T-helper 22 cell (primary cell): ENCODE results near the gene ACAP3.
A peak's percentile ranks its signal among the peaks of the same experiment; 100 is the strongest.

Experiments used
- DNase-seq: peaks from one replicate; pipeline ENCODE4 v3.0.0-alpha.2; 2020; ENCODE audit warnings: low read depth

The ACAP3 gene

DNA sequence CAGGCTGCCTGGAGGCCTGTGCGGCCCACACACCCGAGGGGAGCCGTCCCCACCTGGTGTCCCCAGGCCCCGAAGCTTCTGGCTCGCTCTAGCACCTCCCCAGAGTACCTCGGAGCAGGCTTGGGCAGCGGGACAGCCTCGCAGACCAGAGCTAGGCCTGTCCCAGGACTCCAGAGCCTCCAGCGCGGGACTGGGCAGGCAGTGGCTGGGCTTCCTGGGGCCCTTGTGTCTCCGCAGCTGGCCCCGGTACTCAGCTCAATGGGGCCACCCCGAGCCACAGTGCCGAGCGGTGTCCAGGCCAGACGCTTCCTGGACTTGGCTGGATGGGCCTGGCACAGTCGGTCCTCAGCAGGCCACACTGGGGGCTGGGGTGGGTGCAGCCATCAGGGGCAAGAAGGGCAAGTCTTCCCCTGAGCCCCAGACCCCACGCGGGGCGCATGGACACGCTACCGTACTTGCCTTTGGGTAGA lies 22.6 kb downstream of the ACAP3 start:
- no peak for DNase-seq

DNA sequence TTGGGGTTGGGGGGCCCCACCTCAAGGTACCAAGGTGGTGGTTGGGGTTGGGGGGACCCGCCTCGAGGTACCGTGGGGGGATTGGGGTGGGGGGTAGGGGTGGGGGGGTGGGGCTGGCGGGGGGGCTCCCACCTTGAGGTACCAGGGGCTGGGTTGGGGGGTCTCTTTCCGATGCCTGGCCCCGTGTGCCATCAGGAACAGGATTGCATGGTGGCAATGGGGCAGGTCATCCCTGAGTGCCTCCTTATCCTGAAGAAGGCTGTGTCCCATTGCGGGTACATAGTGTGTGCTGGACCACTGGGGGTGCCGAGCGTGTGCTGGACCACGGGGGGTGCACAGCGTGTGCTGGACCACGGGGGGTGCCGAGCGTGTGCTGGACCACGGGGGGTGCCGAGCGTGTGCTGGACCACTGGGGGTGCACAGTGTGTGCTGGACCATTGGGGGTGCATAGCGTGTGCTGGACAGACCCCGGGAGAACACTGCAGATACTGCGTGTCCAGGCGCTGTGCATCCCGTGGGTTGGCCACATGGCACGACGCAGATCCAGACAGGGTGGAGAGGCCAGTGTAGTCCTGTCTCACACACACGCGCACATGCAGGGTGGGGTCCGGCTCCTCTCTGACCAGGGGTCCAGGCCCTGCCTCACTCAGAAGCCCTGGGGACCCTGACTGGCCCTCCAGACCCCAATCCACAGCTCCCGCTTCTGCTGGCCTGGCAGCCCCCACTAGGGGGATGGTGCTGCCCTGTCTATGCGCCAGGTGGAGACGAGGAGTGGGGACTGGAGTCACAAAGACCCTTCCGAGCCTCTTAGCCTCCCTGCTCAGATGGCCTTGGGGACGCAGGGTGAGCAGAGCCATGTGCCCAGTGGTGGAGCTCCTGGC lies 23.3 kb downstream of the ACAP3 start:
- DNase-seq = no peak

DNA sequence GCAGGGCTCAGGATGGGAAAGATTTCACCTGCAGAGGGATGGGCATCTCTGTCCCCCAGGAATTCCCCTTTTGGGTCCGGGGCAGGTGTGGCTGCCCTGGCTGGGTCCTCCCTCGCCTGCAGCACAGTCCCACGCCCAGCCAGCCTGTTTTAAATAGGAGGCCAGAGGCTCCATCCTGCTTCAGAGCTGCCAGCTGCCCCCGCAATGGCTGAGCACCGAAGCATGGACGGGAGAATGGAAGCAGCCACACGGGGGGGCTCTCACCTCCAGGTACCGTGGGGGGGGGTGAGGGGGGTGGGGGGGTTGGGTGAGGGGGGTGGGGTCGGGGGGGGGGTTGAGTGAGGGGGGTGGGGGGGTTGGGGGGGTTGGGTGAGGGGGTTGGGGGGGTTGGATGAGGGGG lies 23.9 kb downstream of the ACAP3 start:
- no peak for DNase-seq

DNA sequence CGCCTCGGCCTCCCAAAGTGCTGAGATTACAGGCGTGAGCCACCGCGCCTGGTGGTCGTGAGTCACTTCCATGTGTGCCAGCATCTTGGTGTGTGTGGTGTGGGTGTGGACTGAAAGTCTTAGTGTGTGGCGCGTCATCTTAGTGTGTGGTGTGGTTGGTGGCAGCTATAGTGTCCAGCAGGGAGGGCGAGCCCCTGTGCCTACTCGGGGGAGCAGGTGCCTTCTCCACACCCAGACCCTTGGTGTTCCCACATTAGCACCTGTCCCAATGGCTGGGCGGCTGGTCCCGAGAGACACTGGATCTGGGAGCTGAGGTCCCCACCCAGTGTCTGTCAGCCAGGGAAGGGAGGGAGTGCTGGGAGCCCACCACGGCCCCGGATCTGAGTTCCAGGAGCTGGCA lies 24.7 kb downstream of the ACAP3 start:
- DNase-seq = no peak

DNA sequence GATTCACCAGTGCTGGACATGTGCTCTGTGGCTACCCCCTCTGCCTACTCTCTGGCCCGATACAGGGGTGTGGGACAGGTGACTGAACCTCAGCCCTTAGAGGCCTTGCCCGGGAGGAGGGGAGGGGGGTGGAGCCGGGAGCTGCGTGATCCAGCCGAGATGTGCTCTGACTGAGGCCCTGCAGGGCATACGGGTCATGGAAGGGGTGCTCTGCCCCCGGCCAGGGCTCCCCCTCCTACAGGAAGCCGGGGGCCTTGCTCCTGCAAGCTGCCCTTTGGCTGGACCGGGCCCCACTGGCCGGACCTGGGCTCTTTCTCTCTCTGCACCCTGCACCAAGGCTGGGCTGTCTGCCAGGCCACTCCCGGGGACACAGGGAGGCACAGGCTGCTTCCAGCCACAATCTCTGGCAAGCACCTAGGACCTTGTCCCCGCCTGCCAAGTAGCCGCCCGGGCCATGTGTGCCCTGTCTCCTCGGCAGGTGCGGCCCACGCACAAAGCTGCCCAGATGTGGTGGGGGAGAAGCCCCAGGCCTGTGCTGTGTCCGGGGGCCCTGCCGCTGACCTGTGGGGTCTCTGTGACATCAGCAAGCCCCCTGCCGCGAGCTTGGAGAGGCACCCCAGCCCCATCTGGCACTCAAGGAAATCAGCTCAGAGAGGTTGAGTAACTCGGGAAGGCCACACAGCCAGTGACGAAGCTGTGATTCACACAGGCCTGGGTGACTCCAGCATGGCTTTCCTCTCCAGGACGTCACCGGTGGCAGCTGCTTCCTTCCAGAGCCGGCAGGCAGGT lies 26.0 kb downstream of the ACAP3 start:
- no peak for DNase-seq

DNA sequence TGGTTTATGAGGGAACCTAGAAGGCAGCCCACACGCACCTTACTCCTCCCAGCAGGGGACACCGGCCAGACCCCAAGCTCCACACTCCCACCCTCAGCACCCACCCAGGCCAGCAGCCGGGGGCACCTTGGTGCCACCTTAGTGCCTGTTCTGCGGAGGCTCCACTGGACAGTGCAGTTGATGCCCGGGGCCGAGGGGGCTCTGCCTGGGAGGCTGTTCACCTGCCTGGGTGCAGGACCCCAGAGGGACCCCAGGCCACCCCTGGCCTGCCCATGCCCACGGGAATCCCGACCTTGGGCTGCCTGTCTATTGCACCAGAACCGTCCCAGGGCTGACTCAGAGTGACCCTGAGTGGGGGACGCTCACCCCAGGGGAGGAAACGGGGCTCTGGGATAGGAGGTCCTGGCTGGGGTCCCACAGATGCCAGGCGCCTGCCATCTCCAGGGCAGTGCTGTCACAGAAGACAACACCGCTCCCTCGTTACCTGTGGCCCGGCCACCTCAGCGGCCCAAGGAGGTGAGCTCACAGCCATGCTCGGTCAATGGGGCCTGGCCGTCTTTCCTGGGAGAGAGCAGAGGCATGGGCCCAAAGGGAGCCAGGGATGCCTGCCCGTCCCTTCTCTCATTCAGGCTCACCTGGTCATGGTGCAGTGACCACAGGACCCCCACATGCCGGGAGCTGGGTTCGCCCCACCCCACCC lies 26.8 kb downstream of the ACAP3 start:
- no peak for DNase-seq

DNA sequence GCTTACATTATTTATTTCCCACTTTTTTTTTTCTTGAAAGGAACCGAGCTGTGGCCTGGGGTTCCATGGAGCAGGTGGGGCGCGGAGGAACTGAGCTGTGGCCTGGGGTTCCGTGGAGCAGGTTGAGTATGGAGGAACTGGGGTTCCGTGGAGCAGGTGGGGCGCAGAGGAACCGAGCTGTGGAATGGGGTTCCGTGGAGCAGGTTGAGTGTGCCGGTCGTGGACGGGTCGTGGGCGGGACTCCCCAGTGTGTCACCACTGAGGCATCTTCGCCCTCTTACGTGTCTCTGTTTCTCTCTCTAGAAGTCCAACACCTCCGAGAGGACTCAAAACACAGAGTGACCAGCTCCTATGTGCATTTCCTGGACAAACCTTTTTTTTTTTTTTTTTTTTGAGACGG lies 28.7 kb downstream of the ACAP3 start:
- DNase-seq = no peak

DNA sequence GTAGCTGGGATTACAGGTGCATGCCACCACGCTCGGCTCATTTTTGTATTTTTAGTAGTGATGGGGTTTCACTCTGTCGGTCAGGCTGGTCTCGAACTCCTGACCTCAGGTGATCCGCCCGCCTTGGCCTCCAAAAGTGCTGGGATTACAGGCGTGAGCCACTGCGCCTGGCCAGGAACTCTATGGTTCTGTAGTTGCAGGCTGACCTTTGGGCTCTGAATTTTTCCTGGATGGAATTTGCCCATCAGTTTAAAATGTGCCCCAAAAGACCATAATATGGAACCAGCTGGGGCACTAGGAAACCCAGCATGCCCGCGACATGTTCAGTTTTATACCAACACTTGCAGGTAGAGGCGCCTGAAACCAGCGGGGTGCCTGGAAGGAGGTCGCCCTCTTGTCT lies 29.1 kb downstream of the ACAP3 start:
- no peak for DNase-seq

DNA sequence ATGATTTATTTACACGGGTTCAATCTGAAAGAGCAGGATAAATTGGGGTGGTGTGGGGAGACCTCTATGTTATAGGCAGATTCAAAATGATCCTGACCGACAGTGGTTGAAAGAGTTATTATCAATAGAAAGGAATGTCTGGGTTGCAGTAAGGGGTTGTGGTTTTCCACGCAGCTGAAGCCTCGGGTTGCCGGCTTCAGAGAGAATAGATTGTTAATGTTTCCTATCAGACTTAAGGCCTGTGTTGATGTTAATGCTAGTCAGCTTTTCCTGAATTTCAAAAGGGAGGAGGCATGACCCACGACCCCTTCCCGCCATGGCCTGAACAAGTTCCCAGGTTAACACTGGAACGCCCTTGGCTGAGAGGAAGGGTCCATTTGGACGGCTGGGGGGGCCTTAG lies 31.9 kb downstream of the ACAP3 start:
- no peak for DNase-seq

DNA sequence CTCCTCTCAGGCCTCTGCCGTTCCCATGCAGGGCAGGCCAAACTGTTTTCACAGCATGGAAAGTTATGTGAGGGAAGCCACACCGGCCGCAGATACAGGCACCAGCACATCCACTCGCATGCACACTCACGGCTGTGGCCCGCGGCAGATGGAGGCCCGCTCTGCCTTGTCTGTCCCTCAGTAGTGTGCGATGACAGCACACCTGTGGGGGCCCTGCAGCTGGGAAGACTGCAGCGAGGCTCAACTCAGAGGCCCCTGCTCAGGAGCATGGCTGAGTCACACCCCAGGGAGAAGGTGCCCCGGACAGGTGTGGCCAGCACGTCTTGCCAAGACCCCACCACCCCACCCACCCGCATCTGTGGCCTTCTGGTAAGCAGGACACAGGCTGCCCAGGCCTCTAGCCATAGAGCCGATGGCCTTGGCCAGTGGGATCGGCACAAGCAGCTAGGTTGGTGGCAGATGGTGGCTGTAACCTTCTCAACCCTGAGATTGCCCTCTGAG lies 32.7 kb downstream of the ACAP3 start:
- no peak for DNase-seq

DNA sequence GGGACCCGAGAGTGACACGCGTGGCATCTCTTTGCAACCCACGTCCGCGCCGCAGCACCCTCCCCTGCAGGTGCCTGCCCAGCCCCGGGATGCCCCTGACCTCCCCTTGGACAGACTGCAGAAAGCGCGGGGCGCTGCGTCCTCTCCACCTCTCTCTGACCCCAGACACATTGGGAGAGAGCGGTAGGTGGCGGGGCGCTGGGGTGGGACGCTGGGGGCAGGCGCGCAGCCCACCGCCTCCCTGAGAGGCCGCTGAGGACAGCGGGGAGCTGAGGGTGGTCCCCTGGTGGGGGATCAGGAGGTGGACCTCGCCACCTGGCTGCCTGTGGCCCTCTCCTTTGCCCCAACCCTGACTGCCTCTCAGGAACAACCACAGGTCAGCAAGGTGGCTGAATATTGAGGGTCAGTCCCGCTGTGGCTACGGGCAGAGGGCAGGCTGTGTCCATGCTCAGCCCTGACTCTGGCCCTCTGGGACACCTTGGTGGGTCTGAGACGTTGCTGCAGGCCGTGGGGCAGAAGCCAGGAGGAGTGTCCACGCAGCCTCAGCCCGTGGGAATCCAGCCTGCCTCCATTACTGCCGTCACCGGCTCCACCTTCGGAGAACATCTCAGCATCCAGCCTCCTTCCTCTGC lies 33.3 kb downstream of the ACAP3 start:
- no peak for DNase-seq

DNA sequence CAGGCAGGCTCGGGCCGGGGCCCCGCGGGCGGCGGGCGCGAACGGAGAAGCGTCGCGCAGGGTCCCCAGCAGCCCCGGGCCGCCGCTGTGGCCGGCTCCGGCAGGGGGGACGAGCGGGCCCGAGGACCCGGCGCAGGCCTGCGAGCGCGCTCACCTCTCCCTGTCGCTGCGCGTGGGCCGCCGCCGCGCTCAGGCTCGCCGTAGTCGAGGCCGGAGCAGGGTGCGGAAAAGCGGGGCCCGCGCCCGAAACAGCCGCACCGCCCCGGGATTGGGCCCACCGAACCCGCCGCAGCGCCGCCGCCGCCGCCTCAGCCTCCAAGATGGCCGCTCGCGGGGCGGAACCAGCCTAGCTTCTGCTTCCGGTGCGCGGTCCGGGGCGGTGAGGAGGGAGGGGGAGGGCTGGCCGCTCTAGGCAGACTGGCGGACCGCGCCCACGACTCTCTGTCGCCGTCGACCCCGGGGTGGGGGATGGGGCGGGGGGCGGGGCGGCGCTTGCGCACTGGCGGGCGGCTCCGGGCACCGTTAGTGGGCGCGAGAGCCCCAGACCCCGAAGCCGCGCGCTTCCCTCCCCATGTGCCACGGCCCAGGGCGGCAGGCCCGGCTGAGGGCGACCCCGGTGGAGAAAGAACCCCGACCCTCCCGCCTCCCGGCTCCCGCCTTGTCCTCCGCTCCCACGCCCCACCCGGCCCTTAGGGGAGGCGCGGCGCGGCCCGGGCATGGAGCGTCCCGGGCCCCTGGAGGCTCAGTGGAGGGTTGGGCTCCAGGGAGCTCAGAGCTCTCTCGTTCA lies 34.0 kb downstream of the ACAP3 start, which contains the start of gene UBE2J2:
Gene UBE2J2, minus strand, starts transcription at position 343 of the 787 bp plus-strand sequence. CDS start 5,862 bp downstream, outside the sequence.
- peak; percentile 92 for DNase-seq

DNA sequence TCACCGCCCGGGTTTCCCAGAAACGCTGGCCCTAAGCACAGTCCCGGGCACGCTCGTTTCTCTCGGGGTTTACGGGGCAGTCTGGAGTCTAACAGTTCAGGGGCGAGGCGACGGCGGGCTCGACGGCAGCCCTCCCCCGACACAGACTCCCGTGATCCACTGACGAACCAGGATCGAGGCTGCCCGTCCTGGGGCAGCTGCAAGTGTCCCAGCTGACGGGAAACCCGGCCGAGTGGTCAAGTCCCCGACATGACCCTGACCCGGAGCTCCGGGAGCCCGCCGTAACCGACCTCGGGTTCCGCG lies 34.6 kb downstream of the ACAP3 start:
- no peak for DNase-seq

DNA sequence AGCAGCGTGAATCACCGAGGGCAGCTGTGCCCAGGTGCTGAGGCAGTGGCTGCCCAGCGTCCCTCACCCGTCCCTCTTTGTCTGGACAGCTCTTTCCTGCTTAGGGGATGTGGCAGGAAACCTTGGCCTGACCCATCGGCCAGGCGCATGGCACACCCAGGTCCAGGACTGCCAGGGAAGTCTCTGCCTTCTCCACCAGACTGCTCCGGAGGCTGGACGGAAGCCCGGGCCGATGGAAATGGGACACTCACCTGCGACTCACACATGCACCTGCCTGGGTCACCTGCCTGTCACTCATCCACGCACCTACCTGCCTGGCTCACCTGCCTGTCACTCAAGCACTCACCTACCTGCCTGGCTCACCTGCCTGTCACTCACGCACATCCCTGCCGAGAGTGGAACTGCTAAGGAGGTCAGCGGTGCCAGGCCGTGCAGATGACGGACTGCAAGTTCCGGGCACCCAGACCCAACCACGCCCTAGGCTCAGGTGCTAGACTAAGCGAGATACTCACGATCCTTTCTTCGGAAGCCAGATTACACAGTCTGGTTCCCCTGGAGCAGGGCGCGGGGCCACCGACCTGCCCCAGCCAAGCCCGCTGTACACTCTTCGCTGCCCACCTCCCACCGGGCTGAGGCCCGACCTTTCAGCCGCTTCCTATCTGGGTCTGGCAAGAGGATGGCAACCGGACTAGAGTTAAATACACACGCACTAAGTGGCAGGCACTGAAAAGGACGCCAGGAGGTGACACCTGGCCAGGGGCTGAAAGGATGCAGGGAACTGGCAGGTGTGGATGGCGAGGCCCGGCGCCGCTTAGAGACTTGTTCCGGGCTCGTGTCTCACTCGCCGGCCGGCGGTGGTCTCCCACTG lies 35.2 kb downstream of the ACAP3 start:
- DNase-seq = no peak

DNA sequence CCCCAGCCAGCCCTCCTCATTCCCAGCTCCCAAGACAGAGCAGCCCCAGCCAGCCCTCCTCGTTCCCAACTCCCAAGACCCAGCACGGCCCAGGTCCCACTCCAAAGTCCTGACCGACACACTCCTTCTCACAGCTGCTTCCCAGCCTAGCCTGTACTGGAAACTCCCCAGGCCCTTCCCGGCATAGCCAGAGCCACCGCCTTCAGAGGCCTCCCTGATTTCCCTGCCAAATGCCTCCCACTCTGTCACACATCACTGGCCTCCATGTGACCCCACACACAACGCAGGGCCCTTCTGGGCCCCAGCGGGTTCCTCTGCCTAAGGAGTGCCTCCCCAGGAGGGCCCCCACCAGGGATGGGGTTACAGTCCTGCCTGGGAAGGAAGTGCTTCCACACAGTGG lies 36.9 kb downstream of the ACAP3 start:
- DNase-seq = no peak

DNA sequence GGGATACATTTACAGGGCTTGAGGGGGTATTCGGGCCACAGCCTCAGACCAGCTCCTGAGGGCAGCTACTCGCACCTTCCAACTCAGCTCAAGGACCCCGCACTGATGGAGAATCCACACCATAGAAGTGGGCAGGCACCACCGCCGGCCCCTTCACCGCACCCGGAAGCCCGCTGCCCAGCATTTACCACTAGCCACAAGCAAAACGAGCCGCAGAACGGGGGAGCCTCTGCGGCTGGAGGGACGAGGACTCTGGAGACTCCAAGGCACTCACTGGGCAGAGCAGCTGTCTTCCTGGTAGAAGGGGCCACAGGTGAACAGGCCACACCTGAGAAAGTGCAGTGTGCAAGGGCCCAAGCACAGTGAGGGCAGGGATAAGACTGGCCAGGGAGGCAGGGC lies 39.4 kb downstream of the ACAP3 start:
- no peak for DNase-seq

DNA sequence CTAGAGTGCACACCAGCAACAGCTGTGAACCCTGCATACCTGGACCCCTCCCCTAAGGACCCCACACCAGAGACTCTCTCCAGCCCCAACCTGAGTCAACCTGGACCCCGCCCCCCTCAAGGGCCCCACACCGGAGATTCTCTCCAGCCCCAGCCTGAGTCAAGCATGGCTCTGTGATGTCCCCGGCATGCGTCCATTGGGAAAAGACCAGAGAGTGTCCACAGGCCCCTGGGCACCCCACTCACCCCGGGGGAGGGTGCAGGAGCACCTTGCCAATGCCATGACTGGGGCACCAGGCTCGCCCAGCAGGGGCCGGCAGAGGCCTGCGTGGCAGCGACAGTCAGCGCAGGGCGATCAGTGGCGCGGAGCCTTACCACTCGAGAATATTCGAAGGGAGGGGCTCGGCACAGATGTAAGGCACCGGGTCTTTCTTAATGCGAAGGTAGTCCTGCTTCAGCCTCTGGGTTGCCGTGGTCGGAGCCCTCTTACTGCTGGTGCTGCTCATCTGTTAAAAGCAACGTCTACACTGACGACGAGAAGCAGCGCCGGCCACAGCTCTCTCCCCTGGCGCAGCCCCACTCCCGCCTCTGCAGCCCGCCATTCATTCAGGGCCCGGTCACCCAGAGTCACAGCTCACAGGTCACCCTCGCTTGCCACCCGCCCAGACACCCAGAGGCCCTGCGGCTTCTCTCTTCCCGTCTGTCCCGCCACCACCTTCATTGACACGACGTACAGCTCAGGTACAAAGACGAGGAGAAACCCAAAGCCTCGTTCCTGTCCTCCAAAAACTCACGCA lies 40.0 kb downstream of the ACAP3 start:
- no peak for DNase-seq

DNA sequence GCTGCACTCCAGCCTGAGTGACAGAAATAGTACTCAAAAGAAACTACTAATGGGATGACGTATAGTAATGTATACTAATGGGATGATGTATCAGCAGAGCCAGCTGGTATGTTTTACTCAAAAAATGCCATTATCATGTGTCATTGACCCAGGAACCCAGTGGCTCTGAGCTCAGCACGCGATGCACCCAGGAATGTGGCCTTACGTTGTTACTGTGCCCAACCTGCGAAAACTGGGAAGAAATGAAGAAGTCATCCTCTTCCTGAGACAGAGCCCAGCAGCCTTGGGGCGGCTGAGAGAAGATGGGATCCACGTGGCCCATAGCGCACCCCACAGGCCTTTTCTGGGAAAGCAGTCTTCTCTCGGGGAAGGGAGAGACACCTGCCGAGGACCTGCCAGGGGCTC lies 42.9 kb downstream of the ACAP3 start:
- no peak for DNase-seq

DNA sequence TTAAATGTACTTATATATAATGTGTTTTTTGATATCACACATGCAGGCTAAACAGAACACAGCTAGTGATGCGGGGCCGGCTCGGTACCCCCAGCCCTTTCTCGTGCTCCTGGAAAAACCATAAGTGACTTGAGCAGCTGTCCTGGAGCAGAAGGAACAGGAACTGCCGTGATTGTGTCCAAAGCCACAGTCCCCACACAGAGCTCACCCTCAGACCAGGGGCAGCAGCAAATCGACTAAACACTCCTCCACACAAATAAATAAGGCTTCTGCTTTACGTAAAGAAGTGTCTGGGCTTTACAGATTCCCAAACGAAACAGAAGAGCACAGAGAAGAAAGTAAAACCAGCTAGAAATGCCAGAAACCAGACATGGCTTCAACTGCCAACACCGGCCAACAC lies 43.7 kb downstream of the ACAP3 start:
- no peak for DNase-seq
